Activated T-cell treated with anti-CD3 and anti-CD28 coated beads for 24 hours (primary cell): ENCODE data around the gene TRIM7.
"Not testable (repeated sequence)": the region's sequence is repeated elsewhere in the genome, so short reads cannot be mapped to it uniquely, and the experiment has no call there.

Source experiments
- DNase-seq: peaks from one replicate; pipeline ENCODE4 v3.0.0-alpha.2; 2020; ENCODE audit warnings: low read depth

The TRIM7 gene

GRCh38 chr5:181233088-181233800, 28.2 kb upstream of the TRIM7 start:
- no peak for DNase-seq

- no peak for DNase-seq
These were observed 27.6 kb upstream of the TRIM7 start for GRCh38 chr5:181232593-181232992.

- DNase-seq, result no peak
These were observed 26.4 kb upstream of the TRIM7 start for GRCh38 chr5:181231432-181231831.

GRCh38 chr5:181230551-181230950, 25.6 kb upstream of the TRIM7 start:
- no peak for DNase-seq

- no peak for DNase-seq
These were observed 25.0 kb upstream of the TRIM7 start for GRCh38 chr5:181229996-181230395.

- no peak for DNase-seq
These were observed 19.6 kb upstream of the TRIM7 start for GRCh38 chr5:181224390-181225229.

GRCh38 chr5:181223729-181224389, 18.9 kb upstream of the TRIM7 start:
- DNase-seq, result no peak

- peak; percentile 97 for DNase-seq
These were observed 18.2 kb upstream of the TRIM7 start, which contains the start of gene TRIM41 for GRCh38 chr5:181223058-181223728. Gene TRIM41, plus strand, starts transcription at chr5:181223281. Its CDS starts 719 bp downstream, at chr5:181224000.

- DNase-seq, result no peak
These were observed 17.6 kb upstream of the TRIM7 start for GRCh38 chr5:181222630-181223057.

GRCh38 chr5:181221792-181222629, 17.0 kb upstream of the TRIM7 start:
- peak; percentile 97 for DNase-seq

- DNase-seq, result no peak
These were observed 16.3 kb upstream of the TRIM7 start for GRCh38 chr5:181221105-181221791.

GRCh38 chr5:181220178-181220515, 15.2 kb upstream of the TRIM7 start:
- no peak for DNase-seq

GRCh38 chr5:181219262-181220177, 14.5 kb upstream of the TRIM7 start:
- no peak for DNase-seq

- no peak for DNase-seq
These were observed 13.8 kb upstream of the TRIM7 start for GRCh38 chr5:181218795-181219124.

GRCh38 chr5:181217803-181218062, 12.7 kb upstream of the TRIM7 start:
- no peak for DNase-seq

GRCh38 chr5:181217111-181217802, 12.3 kb upstream of the TRIM7 start:
- DNase-seq, result peak; percentile 59

GRCh38 chr5:181215997-181216989, 11.3 kb upstream of the TRIM7 start:
- no peak for DNase-seq

- DNase-seq, result not testable (repeated sequence)
These were observed 9.3 kb upstream of the TRIM7 start for GRCh38 chr5:181214249-181214648.
